GM18505 (cell line): Measurements from ENCODE around the gene PLEKHG4B.

Experiments used
- ATAC-seq: cut with Tn5 transposase; IDR thresholded peaks from one replicate; pipeline ENCODE4 v1.9.1; 2021; ENCODE audit not compliant: unreplicated experiment
- POLR2A ChIP-seq: IDR thresholded peaks from 4 replicates; pipeline ENCODE4 v1.6.1; 2011; ENCODE audit warnings: borderline replicate concordance; ENCODE audit not compliant: insufficient read depth, insufficient read length; ENCODE audit errors: extremely low read depth

PLEKHG4B gene

GRCh38 chr5:178110-178509 lies 86.1 kb downstream of the PLEKHG4B start:
- TF ChIP-seq POLR2A, result no peak
- no peak for ATAC-seq

GRCh38 chr5:179401-179800 lies 87.4 kb downstream of the PLEKHG4B start:
- no peak for TF ChIP-seq POLR2A
- ATAC-seq, result no peak

GRCh38 chr5:180286-180918 lies 88.4 kb downstream of the PLEKHG4B start:
- no peak for ATAC-seq
- TF ChIP-seq POLR2A, result no peak

GRCh38 chr5:181160-181559 lies 89.2 kb downstream of the PLEKHG4B start:
- TF ChIP-seq POLR2A, result no peak
- no peak for ATAC-seq

GRCh38 chr5:181566-181965 lies 89.6 kb downstream of the PLEKHG4B start:
- no peak for TF ChIP-seq POLR2A
- ATAC-seq, result no peak

GRCh38 chr5:182126-182525 lies 90.2 kb downstream of the PLEKHG4B start:
- ATAC-seq, result no peak
- no peak for TF ChIP-seq POLR2A

GRCh38 chr5:184471-184870 lies 92.5 kb downstream of the PLEKHG4B start:
- no peak for TF ChIP-seq POLR2A
- no peak for ATAC-seq

GRCh38 chr5:185095-186070 lies 93.4 kb downstream of the PLEKHG4B start:
- no peak for ATAC-seq
- TF ChIP-seq POLR2A, result no peak

GRCh38 chr5:186091-187041 lies 94.4 kb downstream of the PLEKHG4B start:
- TF ChIP-seq POLR2A, result no peak
- ATAC-seq, result no peak

GRCh38 chr5:187042-187431 lies 95.1 kb downstream of the PLEKHG4B start:
- ATAC-seq, result no peak
- no peak for TF ChIP-seq POLR2A

- no peak for TF ChIP-seq POLR2A
- no peak for ATAC-seq
Measured at GRCh38 chr5:187617-188451, 95.9 kb downstream of the PLEKHG4B start.
